Fibroblast of lung (primary cell): Measurements from ENCODE around the gene UBE2E2. TPM values are rescaled to one million over a fixed set of nuclear protein-coding genes. Genes with fewer than 3 reads are reported as not detected.

Source experiments
- DNase-seq, 2 donors: peaks; one replicate each; pipeline versions ENCODE4 v3.0.0 to v3.0.0-alpha.2; 2010; ENCODE audit warnings: low read depth in 2 of 2
- H2AFZ ChIP-seq: 2 replicates; pipeline ENCODE4 v1.5.1; 2012; ENCODE audit warnings: low read length, control low read depth, inconsistent platforms
- H3K27ac ChIP-seq: 2 replicates; pipeline ENCODE4 v1.5.1; 2011; ENCODE audit warnings: low read length, control low read depth; ENCODE audit not compliant: insufficient read depth
- H3K27me3 ChIP-seq: 2 replicates; pipeline ENCODE4 v1.5.1; 2011; ENCODE audit warnings: mild to moderate bottlenecking, low read length; ENCODE audit not compliant: control insufficient read depth, insufficient read depth
- H3K36me3 ChIP-seq: 2 replicates; pipeline ENCODE4 v1.5.1; 2011; ENCODE audit warnings: low read length; ENCODE audit not compliant: control insufficient read depth, insufficient read depth
- H3K4me1 ChIP-seq: 2 replicates; pipeline ENCODE4 v1.5.1; 2011; ENCODE audit warnings: low read length; ENCODE audit not compliant: control insufficient read depth, insufficient read depth; ENCODE audit errors: extremely low read depth
- H3K4me2 ChIP-seq: 2 replicates; pipeline ENCODE4 v1.5.1; 2011; ENCODE audit warnings: low read length, control low read depth; ENCODE audit not compliant: insufficient read depth; ENCODE audit errors: extremely low read depth
- H3K4me3 ChIP-seq, 4 experiments: fragments of 200-600 bp in 1 of 4; sonication (generic) in 1 of 4; replicated peaks in 1 of 4; 2 replicates each; pipeline ENCODE4 v1.5.1; 2011 to 2016; ENCODE audit warnings: low read length in 4 of 4, low read depth in 3 of 4, mild to moderate bottlenecking in 3 of 4, control low read depth in 2 of 4, inconsistent platforms in 1 of 4, mixed read lengths in 1 of 4; ENCODE audit not compliant: insufficient read depth in 1 of 4; ENCODE audit errors: control extremely low read depth in 1 of 4
- H3K79me2 ChIP-seq: 2 replicates; pipeline ENCODE4 v1.5.1; 2012; ENCODE audit warnings: mild to moderate bottlenecking, low read length, inconsistent platforms; ENCODE audit not compliant: control insufficient read depth, insufficient read depth
- H3K9ac ChIP-seq: 2 replicates; pipeline ENCODE4 v1.5.1; 2011; ENCODE audit warnings: mild to moderate bottlenecking, low read length, control low read depth; ENCODE audit not compliant: insufficient read depth
- H3K9me3 ChIP-seq: 2 replicates; pipeline ENCODE4 v1.5.1; 2012; ENCODE audit warnings: low read depth, low read length; ENCODE audit not compliant: control insufficient read depth, insufficient read depth
- H4K20me1 ChIP-seq: 2 replicates; pipeline ENCODE4 v1.5.1; 2011; ENCODE audit warnings: low read length; ENCODE audit not compliant: control insufficient read depth, insufficient read depth; ENCODE audit errors: extremely low read depth
- EZH2 ChIP-seq: IDR thresholded peaks from 2 replicates; pipeline ENCODE4 v1.5.1; 2012; ENCODE audit warnings: low read length, control low read depth, mild to moderate bottlenecking; ENCODE audit errors: missing control alignments
- polyA minus RNA-seq: library from RNA; depleted of rRNA, polyadenylated mRNA; stranded (reverse); fragments of >200 nt; gene quantifications from 2 replicates; pipeline ENCODE4 v1.2.3, GENCODE V29; 2011; ENCODE audit warnings: low replicate concordance
- polyA plus RNA-seq, 2 donors: library from polyadenylated mRNA; depleted of rRNA in 1 of 2; stranded (reverse) in 1 of 2; unstranded in 1 of 2; fragments of >200 nt; gene quantifications; 2 replicates each; pipeline ENCODE4 v1.2.1, GENCODE V29; 2011 to 2012; ENCODE audit warnings: missing spikeins in 1 of 2
- total RNA-seq: library from RNA; depleted of rRNA; stranded (reverse); fragments of >200 nt; gene quantifications from 2 replicates; pipeline ENCODE4 v1.2.1, GENCODE V29; 2014
- TF ChIP-seq, protein P1 (sequence below), 2 donors: IDR thresholded peaks in 1 of 2; conservative IDR thresholded peaks in 1 of 2; 1 replicate in 1 of 2; 2 replicates in 1 of 2; pipeline ENCODE4 v1.5.1; 2011 to 2012; ENCODE audit warnings: low read length in 2 of 2, control low read depth in 1 of 2, inconsistent platforms in 1 of 2, low read depth in 1 of 2, mild to moderate bottlenecking in 1 of 2

UBE2E2 gene
- 79.8 and 86.8 TPM in 2 replicates for total RNA-seq
- polyA plus RNA-seq: 55.3 and 127 TPM in 2 replicates
- polyA plus RNA-seq (2012): 39.4 and 85.4 TPM in 2 replicates
- polyA minus RNA-seq: 10.6 and 31.4 TPM in 2 replicates

DNA sequence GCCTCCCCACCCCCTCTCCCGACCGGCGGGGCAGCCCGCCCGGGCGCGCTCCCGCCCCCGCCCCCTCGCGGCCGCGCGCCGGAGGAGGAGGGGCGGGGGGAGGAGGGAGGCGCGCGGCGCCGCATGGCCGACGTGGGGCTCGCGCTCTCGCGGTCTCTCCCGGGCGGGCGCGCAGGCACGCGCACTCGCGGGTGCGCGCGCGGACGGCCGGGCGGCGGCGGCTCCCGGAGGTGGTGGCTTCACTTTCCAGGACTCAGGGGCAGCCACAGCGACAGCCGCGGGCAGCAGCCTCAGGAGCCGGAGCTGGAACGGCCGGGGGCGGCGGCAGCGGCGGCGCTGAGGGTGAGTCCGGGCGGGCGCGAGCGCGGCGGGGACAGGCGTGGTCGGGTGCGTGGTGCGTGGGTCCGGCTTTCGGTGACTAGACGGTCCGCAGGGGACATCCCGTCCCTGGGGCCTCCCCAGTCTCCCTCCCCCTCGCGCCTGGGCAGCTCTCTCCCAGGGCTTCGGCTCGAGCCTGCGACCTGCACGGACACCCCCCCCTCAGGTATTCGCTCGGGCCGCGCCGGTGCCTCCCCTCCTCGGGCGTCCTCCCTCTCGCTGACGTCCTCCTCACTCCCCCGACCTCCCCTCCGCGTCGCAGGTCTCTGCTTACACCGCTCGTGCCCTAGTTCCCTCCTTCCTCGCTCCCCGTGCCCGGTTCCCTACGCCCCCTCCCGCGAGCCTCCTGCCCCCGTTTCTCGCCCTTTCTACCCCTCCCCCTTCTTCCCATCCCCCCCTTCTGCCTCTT, at the start of gene UBE2E2:
TSS of gene UBE2E2 (plus strand) at position 407 of the 787 bp plus-strand sequence.
- peak within 1 kb of the TSS; percentile 90 for H3K9ac ChIP-seq
- H3K4me3 ChIP-seq: peak within 1 kb of the TSS; percentile 77 to 91 (median 86)
- DNase-seq: peak; percentile 62 to 73
- H4K20me1 ChIP-seq: no peaks in the 10 kb centered on the region
- peak within 1 kb of the TSS; percentile 87 for H3K27ac ChIP-seq
- TF ChIP-seq EZH2: no peak
- TF ChIP-seq, protein P1, sequence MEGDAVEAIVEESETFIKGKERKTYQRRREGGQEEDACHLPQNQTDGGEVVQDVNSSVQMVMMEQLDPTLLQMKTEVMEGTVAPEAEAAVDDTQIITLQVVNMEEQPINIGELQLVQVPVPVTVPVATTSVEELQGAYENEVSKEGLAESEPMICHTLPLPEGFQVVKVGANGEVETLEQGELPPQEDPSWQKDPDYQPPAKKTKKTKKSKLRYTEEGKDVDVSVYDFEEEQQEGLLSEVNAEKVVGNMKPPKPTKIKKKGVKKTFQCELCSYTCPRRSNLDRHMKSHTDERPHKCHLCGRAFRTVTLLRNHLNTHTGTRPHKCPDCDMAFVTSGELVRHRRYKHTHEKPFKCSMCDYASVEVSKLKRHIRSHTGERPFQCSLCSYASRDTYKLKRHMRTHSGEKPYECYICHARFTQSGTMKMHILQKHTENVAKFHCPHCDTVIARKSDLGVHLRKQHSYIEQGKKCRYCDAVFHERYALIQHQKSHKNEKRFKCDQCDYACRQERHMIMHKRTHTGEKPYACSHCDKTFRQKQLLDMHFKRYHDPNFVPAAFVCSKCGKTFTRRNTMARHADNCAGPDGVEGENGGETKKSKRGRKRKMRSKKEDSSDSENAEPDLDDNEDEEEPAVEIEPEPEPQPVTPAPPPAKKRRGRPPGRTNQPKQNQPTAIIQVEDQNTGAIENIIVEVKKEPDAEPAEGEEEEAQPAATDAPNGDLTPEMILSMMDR (conservative IDR thresholded peaks at IDR 0.05 in 1 of 2, IDR thresholded peaks at IDR 0.05 in 1 of 2; ENCODE audit: low read depth in 1 of 2, low read length in 2 of 2): no peak
- H2AFZ ChIP-seq: peak within 1 kb of the TSS; percentile 73
- peaks cover 44% of the 10 kb centered on the region for H3K79me2 ChIP-seq
- H3K4me1 ChIP-seq: peaks cover 2% of the 10 kb centered on the region
- peaks cover 4% of the 10 kb centered on the region for H3K27me3 ChIP-seq
- H3K9me3 ChIP-seq: no peaks in the 10 kb centered on the region
- H3K4me2 ChIP-seq: peak within 1 kb of the TSS; percentile 94
- no peaks in the 10 kb centered on the region for H3K36me3 ChIP-seq

DNA sequence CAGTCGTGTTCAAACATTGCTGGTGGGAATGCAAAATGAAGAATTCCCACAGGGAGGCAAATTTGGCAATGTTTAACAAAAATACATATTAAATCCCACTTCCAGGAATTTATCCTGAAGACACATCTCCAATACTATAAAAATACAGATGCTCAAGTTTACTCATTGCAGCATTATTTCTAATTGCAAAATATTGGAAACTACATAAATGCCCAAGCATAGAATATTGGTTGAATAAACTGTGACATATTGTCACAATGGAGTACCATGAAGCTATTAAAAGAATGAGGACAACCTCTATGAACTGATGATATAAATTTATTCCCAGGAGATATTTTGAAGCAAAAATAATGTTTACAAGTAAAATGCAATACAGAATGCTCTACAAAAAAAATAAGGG, 49.7 kb upstream of the UBE2E2 start:
- TF ChIP-seq, protein P1 (conservative IDR thresholded peaks at IDR 0.05 in 1 of 2, IDR thresholded peaks at IDR 0.05 in 1 of 2; ENCODE audit: low read depth in 1 of 2, low read length in 2 of 2): no peak
- TF ChIP-seq EZH2: no peak
- Histone ChIP-seq H3K4me1 (no peaks in the 10 kb centered on the region), H3K9ac (no peak overlapping the region), H3K79me2 (no peaks in the 10 kb centered on the region), H3K9me3 (no peaks in the 10 kb centered on the region), H3K27me3 (no peaks in the 10 kb centered on the region), H2AFZ (no peak overlapping the region), H3K27ac (no peak overlapping the region), H3K4me2 (no peak overlapping the region), H4K20me1 (no peaks in the 10 kb centered on the region), H3K36me3 (no peaks in the 10 kb centered on the region), H3K4me3 (no peak overlapping the region)
- DNase-seq: no peak

DNA sequence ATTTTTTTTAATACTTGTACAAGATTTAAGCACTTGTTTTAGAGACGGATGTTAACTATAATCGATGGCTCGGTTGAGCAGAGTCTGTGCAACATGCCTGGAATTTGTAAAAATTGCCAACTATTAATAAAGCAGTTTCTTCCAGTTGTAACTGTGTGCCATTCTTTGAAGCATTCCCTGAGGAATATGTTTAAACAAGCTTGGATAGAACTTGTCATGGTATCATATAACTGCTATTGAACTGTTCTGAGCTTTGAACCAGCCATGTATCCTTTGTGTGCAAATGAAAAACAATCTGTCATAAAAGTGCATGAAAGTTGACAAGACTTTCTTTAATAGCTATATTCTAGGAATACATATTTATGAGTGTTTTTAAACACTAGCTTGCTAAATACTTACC, 45.8 kb upstream of the UBE2E2 start:
- H4K20me1 ChIP-seq: no peaks in the 10 kb centered on the region
- no peak overlapping the region for H3K4me2 ChIP-seq
- no peaks in the 10 kb centered on the region for H3K36me3 ChIP-seq
- no peaks in the 10 kb centered on the region for H3K27me3 ChIP-seq
- peak in 1 of 2 donors; percentile 11 for DNase-seq
- H3K4me3 ChIP-seq: no peak overlapping the region
- no peak overlapping the region for H3K27ac ChIP-seq
- H3K4me1 ChIP-seq: peaks cover 9% of the 10 kb centered on the region
- H3K9ac ChIP-seq: no peak overlapping the region
- H3K79me2 ChIP-seq: no peaks in the 10 kb centered on the region
- no peak overlapping the region for H2AFZ ChIP-seq
- H3K9me3 ChIP-seq: no peaks in the 10 kb centered on the region
- TF ChIP-seq, protein P1 (conservative IDR thresholded peaks at IDR 0.05 in 1 of 2, IDR thresholded peaks at IDR 0.05 in 1 of 2; ENCODE audit: low read depth in 1 of 2, low read length in 2 of 2): no peak
- no peak for TF ChIP-seq EZH2
